Mucosa of rectum (tissue), 2 donors: ENCODE measurements around the gene IRS1.
A peak's percentile ranks its signal among the peaks of the same experiment; 100 is the strongest.

Source experiments
- H3K27ac ChIP-seq, 2 donors: one replicate each; pipeline ENCODE4 v1.7.0; 2013; ENCODE audit warnings: inconsistent platforms in 2 of 2, low read depth in 2 of 2, low read length in 2 of 2
- H3K27me3 ChIP-seq, 2 donors: one replicate each; pipeline ENCODE4 v1.7.0; 2013; ENCODE audit warnings: low read length in 2 of 2; ENCODE audit not compliant: control insufficient read depth in 2 of 2, insufficient read depth in 2 of 2
- H3K36me3 ChIP-seq, 2 donors: one replicate each; pipeline ENCODE4 v1.7.0; 2013; ENCODE audit warnings: low read length in 2 of 2; ENCODE audit not compliant: control insufficient read depth in 2 of 2, insufficient read depth in 2 of 2
- H3K4me1 ChIP-seq, 2 donors: one replicate each; pipeline ENCODE4 v1.7.0; 2013; ENCODE audit warnings: low read length in 2 of 2, mild to moderate bottlenecking in 1 of 2; ENCODE audit not compliant: control insufficient read depth in 2 of 2, insufficient read depth in 2 of 2
- H3K4me3 ChIP-seq, 2 donors: one replicate each; pipeline ENCODE4 v1.7.0; 2013; ENCODE audit warnings: low read length in 2 of 2
- H3K9ac ChIP-seq, 2 donors: one replicate each; pipeline ENCODE4 v1.7.0; 2013; ENCODE audit warnings: low read length in 2 of 2, low read depth in 1 of 2, mild to moderate bottlenecking in 1 of 2
- H3K9me3 ChIP-seq, 2 donors: one replicate each; pipeline ENCODE4 v1.7.0; 2013; ENCODE audit warnings: low read length in 2 of 2; ENCODE audit not compliant: control insufficient read depth in 2 of 2
- donor health status: healthy.
- donor health status: Normal muscosa, but diverticular disease.

The IRS1 gene

DNA sequence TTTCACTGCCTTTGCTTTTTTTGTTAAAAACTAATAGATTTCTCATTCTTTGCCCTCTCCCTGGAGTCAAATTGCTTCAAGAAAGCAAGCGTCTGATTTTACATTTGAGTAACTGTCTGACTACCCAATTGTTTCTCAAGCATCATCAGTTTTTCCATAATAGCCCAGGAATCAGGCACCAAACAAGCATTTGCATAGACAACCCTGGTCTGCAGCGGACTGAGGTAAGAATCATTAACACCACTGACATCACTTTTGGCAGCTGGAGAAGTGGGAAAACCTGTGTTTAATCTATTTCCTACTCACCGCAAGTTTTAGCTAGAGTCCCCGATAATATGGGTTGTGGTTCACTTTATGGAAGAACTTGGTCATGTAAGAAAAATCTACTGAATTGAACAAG is 55.7 kb downstream of the IRS1 start:
- H3K9ac ChIP-seq: no peak overlapping the region
- H3K9me3 ChIP-seq: no peaks in the 10 kb centered on the region
- no peaks in the 10 kb centered on the region for H3K36me3 ChIP-seq
- no peak overlapping the region for H3K4me3 ChIP-seq
- H3K27me3 ChIP-seq: no peaks in the 10 kb centered on the region
- H3K4me1 ChIP-seq: peaks cover 9 to 17% of the 10 kb centered on the region in 2 donors
- H3K27ac ChIP-seq: no peak overlapping the region

GRCh38 chr2:226742347-226742746 is 57.3 kb downstream of the IRS1 start:
- Histone ChIP-seq H3K36me3 (no peaks in the 10 kb centered on the region), H3K27ac (peak overlapping the region in 1 of 2 donors; percentile 7), H3K9ac (no peak overlapping the region), H3K9me3 (no peaks in the 10 kb centered on the region), H3K4me1 (peaks cover 14 to 27% of the 10 kb centered on the region in 2 donors), H3K4me3 (no peak overlapping the region), H3K27me3 (no peaks in the 10 kb centered on the region)

DNA sequence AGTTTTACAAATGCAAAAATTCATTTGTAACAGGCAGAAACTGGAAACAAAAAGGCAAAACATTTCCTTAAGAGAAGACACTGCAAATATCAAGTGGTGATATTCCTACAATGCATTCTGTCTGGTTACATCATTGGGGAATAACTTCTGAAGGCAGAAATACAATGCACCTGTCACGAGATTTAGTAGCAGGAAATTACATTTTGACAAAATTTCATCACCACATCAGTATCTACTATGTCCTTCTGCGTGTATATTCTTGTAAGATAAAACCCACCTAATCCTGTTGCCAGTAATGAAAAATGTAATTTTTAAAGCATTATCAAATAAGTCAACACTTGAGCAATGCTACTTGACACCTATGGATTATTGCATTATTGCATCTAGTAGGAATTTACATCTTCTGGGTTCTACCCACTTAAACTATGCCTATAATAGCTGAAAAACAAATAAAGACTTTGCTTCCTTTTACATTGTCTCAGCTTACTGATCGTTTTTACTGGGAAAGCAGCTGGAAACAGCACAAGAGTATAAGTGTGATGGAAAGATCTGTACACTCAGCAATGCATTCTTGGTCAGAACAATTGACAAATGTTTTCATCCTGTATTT is 59.5 kb downstream of the IRS1 start:
- Histone ChIP-seq H3K9ac (no peak overlapping the region), H3K4me3 (no peak overlapping the region), H3K4me1 (peaks cover 14 to 27% of the 10 kb centered on the region in 2 donors), H3K27me3 (no peaks in the 10 kb centered on the region), H3K36me3 (no peaks in the 10 kb centered on the region), H3K27ac (peak overlapping the region in 1 of 2 donors; percentile 78), H3K9me3 (no peaks in the 10 kb centered on the region)

DNA sequence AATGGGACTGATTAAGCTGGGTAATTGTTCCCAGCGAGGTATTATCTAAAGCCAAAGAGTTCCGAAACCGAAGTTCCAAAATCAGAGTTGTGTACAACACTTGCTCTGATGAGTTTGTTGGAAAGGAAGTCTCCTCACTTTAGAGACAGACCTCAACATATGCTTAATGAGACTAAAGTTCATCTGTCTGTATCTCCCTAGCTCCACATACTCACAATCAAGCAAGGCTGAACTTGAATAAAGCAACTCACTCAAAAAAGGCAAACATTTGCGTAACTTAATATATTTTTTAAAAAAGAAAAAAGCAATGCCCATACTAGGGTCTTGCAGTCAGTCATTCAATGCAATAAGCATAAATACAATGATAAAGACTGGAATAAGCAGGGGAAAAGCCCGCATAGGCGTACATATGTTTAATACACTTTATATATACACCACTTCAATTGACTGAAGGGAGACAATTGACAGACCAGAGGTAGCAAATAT is 60.0 kb downstream of the IRS1 start:
- no peak overlapping the region for H3K9ac ChIP-seq
- peak overlapping the region in 1 of 2 donors; percentile 6 for H3K4me3 ChIP-seq
- H3K27ac ChIP-seq: peak overlapping the region; percentile 2 to 78
- no peaks in the 10 kb centered on the region for H3K9me3 ChIP-seq
- no peaks in the 10 kb centered on the region for H3K27me3 ChIP-seq
- H3K4me1 ChIP-seq: peaks cover 14 to 27% of the 10 kb centered on the region in 2 donors
- H3K36me3 ChIP-seq: no peaks in the 10 kb centered on the region

DNA sequence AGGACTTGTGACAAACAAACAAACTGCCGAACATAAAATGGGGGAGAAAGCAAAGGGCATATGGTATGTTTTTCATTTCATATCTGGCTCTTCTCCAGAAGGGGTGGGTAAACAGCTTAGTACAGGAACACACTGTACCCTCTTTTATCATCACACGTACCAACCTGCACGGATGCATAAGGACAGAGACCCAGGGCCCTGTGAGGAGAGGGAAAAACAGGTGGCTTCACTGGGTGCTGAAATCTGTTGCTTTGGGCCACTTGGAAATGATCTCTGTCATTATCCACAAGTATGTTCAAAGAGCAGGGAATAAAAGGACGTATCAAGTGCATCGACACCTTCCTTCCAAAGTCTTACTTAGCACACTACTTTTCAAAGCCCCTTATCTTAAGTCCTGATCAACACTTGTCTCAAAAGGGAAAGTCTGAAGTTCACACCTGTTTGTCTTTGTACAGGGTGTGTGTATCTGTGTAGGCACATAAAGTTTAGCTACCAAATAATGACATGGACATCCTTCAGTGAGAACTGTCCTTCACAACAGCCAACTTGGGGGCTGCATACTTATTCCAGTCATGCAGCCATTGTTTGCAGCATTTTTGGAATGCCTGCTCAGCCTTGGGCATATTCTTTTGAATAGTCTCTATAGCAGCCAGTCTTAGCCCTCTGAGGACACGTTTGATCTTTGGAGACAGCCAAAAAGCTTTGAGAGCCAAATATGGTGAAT is 60.6 kb downstream of the IRS1 start:
- Histone ChIP-seq H3K36me3 (no peaks in the 10 kb centered on the region), H3K9ac (no peak overlapping the region), H3K4me1 (peaks cover 14 to 27% of the 10 kb centered on the region in 2 donors), H3K27ac (peak overlapping the region; percentile 2 to 78), H3K27me3 (no peaks in the 10 kb centered on the region), H3K4me3 (peak overlapping the region in 1 of 2 donors; percentile 6), H3K9me3 (no peaks in the 10 kb centered on the region)

DNA sequence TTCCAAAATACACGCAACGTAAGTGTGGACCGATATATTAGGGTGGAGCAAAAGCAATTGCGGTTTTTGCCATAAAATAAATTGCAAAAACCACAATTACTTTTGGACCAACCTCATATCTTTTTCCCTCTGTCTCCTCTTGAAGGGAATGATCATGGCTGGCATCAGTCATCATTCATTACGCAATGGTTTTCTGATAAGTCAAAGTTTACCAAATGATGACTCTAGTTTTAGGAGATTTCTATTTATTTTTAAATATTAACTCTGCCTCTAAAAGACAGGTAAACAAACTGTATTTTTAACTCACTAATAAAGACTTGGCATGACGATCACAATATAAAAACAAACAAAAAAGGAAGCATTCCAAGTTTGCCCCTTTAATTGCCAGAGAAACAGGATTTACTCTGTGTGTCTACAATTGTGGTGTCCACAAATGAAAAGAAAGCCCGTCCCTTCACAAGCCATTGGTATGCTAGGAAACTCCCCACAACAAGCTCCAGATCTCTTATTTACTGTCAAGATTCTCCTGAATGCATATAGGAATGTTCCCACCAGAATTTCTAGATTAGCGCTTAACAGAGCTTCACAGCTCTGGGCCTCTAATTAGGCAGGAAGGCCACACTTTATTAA is 61.3 kb downstream of the IRS1 start:
- no peak overlapping the region for H3K9ac ChIP-seq
- peak overlapping the region in 1 of 2 donors; percentile 78 for H3K27ac ChIP-seq
- H3K9me3 ChIP-seq: no peaks in the 10 kb centered on the region
- no peaks in the 10 kb centered on the region for H3K27me3 ChIP-seq
- H3K4me3 ChIP-seq: peak overlapping the region in 1 of 2 donors; percentile 6
- H3K4me1 ChIP-seq: peaks cover 14 to 27% of the 10 kb centered on the region in 2 donors
- no peaks in the 10 kb centered on the region for H3K36me3 ChIP-seq

- H3K4me3 ChIP-seq: no peak overlapping the region
- H3K9ac ChIP-seq: no peak overlapping the region
- H3K9me3 ChIP-seq: no peaks in the 10 kb centered on the region
- no peak overlapping the region for H3K27ac ChIP-seq
- H3K36me3 ChIP-seq: no peaks in the 10 kb centered on the region
- peaks cover 14 to 25% of the 10 kb centered on the region in 2 donors for H3K4me1 ChIP-seq
- no peaks in the 10 kb centered on the region for H3K27me3 ChIP-seq
These were observed 63.2 kb downstream of the IRS1 start for GRCh38 chr2:226736382-226736781.

DNA sequence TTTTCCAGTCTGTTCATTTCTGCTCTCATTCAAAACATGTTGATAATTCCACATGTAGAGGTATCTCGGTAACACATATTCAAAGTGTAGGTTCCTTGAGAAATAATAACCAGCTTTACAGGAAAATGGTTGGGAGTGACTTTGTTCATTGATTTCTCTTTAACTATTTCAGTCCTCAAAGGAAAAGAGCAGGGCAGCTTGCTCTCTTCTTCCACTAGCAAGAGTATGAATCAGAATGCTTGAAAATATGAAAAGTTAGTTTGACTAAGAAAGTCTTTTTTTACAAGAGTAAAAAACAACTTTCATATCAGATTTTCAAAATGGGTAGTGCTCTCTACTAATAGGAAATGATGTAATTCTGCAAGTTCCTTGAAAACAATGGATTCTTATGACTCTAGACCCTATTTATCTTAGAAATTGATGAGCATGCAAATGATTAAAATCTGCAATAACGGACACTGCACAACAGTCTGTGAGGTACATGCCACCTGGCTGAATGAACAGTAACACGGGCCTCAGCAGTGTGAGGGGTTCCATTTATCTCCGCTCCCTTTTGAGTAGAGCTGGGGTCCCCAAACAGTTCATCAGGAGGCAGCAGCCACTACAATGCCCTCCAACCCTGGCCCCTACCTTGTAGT is 65.6 kb downstream of the IRS1 start:
- Histone ChIP-seq H3K27ac (no peak overlapping the region), H3K4me1 (peaks cover 6 to 11% of the 10 kb centered on the region in 2 donors), H3K9ac (no peak overlapping the region), H3K36me3 (no peaks in the 10 kb centered on the region), H3K9me3 (no peaks in the 10 kb centered on the region), H3K4me3 (no peak overlapping the region), H3K27me3 (no peaks in the 10 kb centered on the region)

DNA sequence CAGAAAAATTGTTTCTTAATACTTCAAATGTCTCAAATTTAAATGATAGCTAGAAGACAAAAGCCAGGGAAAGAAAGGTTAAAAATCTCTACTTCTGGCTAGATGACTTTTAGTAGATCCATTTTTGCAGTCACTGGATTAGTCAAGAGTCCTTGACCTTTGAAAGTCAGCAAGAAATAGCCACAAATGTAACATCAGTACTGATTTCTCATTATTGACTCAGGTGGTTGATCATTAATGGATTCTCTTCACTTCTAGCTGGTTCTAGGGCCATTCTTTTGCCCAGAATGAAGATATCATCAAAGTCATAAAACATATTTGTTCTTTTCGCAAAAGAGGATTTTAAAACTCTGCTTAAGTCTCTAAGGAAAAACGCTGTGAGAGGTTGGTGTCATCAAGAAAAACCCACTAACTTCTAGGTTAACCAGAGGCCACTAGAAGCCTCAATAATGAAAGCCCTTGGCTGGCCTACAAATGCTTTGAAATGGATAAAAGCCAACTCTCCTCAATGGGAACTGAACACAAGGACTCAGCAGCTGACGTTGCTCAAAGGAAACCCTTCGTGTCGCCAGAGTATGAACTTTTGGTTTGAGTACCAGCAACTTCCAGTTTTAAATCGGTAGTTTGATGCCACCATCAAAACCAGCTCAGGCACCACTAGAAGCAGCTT is 66.3 kb downstream of the IRS1 start:
- Histone ChIP-seq H3K4me1 (peaks cover 0 to 4% of the 10 kb centered on the region in 2 donors), H3K36me3 (no peaks in the 10 kb centered on the region), H3K9ac (no peak overlapping the region), H3K4me3 (no peak overlapping the region), H3K9me3 (no peaks in the 10 kb centered on the region), H3K27me3 (no peaks in the 10 kb centered on the region), H3K27ac (no peak overlapping the region)
